Left hindlimb (tissue), 1 donor: ENCODE data around the gene SMOC2.

Experiments
- DNase-seq: peaks from one replicate; pipeline ENCODE4 v3.0.0-alpha.2; 2018

Gene SMOC2

DNA sequence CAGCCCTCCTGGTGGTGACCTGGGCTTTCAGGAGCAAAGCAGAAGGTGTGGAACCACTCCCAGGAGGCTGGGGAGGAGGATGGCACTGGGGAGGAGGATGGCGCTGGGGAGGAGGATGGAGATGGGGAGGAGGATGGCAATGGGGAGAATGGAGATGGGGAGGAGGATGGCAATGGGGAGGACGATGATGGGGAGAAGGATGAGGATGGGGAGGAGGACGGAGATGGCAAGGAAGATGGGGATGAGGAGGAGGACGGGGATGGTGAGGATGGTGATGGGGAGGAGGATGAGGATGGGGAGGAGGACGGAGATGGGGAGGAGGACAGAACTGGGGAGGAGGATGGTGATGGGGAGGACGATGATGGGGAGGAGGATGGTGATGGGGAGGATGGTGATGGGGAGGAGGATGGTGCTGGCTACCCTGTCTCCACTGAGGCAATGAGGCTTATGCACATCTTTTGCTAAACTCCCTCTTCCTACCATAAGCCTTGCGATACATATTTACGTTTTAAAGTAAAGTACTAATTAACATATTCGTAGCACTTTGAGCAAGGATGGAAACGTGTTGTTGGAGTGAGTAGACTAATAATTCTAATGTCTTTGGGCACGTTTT lies 7.4 kb downstream of the SMOC2 start:
- DNase-seq, result no peak

DNA sequence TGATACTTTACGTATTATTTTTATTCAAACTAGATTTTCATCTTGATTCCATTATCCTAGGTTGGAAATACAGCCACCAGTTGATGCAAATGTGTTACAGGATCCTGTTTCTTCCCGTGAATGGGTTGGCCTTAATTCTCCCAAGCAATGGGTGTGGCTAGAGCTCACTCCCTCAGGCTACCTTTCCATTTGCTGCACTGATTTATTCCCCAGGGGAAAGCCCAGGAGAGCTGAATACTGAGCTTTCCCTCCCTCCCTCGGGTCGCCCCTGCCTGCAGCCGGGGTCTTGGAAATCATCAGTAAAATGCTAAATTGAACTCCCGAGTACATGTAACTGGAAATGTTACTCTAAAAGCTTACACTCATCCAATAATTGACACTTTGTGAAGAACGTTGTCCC lies 9.9 kb downstream of the SMOC2 start:
- no peak for DNase-seq

DNA sequence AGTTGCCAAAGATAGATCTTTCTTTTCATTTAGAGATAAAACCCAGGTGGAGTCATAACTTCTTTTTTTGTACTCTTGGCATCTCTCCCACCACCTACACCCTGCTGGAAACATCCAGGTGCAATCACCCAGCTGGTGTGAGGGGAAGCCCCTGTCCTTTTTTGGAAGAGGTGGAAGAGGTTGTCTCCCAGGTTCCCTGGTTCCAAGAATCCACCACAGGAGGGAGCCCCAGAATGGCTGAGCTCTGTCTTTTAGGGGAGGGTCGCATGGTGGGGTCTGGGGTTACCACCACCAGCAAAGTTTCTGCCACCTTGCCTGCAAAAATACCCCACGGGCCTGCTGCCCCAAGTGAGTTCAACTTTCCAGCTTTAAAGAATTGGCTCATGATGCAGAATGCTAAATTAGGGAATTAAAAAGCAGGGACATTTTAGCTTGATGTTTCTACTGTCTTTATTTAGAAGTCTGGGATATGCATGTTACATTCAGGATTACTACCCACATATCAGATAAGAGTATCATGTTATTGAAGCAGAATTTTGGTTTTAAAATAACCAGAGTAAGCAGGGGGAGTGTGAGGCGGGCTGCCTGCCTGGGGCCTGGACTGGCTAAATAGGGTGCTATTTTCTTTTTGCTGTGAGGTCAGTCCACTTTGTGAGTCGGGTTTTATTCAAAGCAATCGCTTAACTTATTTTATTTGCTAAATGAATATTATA lies 11.0 kb downstream of the SMOC2 start:
- no peak for DNase-seq

DNA sequence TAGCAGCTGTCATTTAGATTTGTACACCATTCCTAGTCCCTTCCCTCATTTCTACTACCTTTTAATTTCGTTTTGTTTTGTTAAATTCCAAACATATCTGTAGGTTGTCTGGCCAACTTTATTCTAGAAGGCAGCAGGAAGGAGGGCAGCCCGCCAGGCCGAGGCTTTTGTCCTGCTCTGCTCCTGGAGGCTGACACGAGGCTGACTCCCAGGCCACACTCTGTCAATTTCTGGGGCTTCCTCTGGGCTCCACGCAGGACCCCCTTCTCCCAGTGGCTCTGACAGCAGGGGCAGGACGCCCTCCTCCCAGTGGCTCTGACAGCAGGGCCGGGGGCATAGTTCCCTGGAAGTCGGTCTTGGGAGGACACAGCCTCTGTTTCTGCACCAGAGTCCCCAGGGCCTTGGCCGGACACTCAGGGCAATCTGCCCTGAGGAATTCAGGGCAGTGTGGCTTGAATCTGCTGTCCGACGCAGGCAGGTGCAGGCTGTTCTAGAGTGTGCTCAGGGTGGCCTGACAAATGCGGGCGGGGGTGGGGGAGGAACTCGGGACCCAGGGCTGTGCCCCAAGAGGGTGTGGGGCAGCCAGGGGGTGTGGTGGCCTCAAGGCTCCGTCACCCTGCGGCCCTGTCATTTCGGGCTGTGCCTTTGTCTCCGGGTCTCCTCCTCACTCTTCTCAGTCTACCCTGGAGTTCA lies 11.8 kb downstream of the SMOC2 start:
- no peak for DNase-seq

DNA sequence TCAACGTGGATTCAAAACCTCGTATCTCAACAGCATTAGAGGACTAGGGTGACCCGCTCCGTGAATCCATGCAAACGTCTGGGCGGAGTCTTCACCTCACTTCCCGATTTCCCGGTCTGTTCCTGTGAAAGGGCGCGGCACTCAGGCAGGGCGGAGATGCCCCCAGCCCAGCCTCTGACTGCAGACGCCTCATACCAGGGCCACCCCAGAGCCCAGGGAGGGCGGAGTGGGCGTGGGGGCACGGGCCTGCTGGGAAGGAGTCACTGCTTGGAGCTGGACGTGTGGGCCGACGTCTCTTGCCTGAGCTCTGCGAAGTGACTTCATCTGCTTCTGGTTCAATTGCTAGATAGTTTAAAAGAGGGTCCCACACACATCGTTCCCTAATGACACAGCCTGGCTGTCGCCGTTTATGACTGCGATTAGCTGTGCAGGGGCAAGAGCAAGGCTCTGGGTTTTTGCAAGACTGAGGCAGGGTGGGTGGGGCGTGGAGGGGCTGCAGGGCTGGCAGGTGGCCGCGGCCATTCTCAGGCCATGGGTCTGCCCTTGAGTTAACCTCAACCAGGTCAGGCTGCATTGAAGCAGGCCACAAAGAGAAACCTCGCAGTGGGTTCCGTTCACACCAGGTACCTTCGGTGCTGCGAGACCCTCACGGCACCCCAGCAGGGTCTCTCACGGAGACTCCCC lies 15.0 kb downstream of the SMOC2 start:
- no peak for DNase-seq

DNA sequence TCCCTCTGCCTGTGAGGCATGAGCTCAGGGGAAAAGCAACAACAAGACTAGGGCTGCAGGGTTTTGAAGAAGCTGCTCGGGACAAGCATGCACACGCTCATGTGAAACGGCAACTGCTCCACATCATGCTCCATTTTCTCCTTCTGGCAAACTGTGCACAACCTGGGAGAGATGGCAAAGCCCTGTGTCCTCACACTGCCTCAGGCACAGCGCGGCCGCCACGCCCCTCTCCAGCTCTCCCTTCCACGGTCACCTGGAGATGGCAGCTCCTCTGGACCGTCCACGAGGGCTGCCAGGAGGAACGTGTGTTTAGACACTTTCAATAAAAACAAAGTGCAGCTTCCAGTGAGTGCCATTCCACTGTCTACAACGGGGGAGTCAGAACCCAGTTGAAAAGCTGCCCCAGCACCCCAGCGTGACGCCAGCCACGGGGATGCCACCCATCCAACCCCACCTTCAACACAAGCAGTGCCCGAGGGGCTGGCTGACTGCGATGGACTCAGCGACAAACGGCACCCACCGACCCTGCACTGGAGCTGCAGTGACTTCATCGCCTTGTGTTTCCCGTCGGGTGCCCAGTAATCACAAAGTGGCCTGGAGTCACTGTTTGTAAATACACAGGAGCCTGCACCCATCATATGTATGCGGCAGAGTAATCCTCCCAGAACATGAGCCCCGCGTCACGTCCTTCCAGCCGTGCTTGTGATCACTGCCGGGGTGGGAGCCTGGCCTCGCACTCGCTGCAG lies 16.1 kb downstream of the SMOC2 start:
- DNase-seq, result no peak

DNA sequence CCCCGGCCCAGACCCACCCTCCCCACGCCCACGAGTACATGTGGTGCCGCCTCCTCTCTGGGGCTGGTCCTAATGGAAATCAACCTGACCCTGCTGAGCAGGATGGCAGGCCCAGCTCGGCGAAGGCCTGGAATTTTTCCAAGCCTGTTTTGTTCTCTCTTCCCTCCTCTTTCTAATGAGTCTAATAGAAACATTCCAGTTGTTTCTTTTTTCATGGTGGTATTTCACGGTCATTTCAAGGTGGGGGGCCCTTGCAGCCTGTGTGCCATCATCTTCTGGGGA lies 16.6 kb downstream of the SMOC2 start:
- no peak for DNase-seq

DNA sequence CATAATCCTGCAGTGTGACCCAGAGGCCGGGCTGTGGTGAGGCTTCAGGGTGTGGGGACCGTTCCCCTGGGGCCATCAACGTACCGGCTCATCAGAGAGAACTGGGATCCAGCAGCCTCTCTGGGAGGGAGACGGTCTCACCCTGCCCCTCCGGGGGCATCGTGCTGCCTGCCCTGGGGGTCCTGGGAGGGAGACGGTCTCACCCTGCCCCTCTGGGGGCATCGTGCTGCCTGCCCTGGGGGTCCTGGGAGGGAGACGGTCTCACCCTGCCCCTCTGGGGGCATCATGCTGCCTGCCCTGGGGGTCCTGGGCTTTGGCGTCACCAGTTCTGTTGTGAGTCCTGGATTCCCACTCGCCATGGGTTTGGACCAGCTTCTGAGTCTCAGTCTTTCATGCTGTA lies 17.1 kb downstream of the SMOC2 start:
- no peak for DNase-seq

DNA sequence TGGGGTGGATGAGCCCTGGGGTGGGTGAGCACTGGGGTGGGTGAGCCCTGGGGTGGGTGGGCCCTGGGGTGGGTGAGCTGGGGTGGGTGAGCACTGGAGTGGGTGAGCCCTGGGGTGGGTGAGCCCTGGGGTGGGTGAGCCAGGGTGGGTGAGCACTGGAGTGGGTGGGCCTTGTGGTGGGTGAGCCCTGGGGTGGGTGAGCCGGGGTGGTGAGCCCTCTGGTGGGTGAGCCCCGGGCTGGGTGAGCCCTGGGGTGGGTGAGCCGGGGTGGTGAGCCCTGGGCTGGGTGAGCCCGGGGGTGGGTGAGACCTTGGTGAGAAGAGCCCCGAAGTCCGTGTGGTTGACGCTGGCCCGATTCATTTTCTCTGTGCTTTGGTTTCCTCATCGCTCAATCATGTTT lies 18.6 kb downstream of the SMOC2 start:
- no peak for DNase-seq

DNA sequence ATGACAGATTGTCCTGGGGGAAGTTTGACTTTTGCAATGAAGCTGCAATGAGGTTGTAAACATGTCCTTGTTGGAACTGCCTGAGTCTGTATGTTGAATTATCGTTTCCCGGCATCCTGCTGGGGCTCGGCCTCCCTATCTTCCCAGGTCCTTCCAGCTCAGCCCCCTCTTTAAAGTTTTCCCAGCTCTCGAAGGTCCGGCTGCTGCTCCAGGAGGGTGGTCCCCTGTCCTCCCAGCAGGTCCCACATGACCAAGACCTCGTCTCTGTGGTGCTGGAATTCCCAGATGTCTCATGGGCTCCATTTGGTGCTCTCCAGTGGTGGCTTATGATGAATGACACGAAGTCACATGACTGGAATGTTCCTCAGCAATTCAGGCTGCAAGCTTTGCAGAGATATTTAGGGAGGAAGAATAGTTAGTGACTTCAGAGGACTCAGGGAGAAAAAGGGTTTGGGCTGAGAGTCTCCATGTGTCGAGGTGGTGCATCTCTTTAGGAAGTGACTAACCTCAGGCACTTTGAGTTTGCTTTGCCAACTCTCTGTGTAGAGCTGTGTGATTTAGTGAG lies 21.4 kb downstream of the SMOC2 start:
- DNase-seq, result no peak

DNA sequence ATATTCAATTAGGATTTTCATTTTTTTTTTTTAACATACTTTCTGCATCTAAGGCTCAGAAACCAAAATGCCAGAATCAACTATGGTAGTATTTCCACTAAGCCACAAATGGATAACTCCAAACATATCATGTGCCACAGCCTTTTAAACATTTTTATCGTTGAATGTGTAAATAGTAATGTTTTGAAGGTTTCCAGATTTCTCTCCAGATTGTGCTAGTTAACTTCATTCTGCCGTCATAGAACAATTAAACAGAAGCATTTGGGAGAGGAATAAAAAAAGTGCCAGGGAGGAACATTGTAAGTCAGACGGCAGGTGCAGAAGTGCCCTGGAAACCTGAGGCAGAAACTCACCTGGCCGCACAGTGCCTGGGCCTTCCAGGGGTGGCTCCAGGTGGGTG lies 23.6 kb downstream of the SMOC2 start:
- no peak for DNase-seq

DNA sequence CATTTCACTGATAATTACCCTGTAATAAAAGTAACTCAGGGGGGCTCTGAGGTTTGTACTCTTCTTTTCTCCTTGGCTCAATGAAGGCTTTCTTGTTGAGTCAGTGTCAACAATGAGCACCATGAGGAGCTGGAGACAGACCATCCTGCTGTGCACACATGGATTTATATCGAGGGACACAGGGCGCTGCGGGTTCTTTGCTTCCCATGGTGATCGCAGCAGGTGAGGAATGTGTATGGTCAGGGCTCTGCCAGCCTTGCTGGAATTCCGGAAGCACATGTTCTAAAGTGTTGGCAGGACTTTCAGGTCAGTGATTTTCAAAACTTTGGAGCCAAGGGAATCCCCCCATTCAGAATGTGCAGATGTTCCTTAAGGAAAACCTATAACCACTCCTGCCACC lies 27.1 kb downstream of the SMOC2 start:
- DNase-seq, result no peak

DNA sequence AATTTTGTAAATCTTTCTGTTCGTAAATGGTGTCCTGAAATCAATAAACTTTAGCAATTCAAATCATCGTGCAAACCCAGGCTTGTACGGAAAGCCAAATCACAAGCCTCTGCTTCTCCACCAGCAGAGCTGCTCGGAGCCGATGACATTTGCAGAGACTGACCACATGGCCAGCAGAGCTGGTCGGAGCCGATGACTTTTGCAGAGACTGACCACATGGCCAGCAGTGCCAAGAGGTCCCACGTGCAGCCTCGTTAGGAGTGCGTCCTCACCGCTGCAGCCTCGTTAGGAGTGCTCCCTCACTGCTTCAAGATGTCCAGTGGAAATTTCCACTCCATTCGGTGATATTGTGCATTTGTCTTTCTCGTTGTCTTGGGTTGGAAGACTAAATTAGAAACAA lies 28.5 kb downstream of the SMOC2 start:
- no peak for DNase-seq

DNA sequence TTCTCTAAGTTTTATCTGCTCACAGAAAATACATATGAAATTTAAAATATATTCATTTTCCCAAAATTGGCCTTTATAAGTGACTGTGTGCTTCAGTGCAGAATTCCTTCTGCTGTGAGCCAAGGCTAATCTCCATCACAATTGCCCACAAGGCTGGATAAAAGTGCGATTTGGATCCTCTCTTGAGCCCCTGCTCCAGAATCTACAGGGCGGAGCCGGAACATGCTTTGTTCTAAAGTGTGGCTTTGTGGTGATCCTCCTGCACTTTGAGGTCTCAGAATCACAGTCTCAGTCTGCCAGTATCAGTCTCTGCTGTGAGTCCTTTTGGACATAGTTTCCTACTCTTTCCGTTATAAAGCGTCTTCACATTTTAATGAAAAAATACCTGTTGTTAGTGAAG lies 28.9 kb downstream of the SMOC2 start:
- no peak for DNase-seq

DNA sequence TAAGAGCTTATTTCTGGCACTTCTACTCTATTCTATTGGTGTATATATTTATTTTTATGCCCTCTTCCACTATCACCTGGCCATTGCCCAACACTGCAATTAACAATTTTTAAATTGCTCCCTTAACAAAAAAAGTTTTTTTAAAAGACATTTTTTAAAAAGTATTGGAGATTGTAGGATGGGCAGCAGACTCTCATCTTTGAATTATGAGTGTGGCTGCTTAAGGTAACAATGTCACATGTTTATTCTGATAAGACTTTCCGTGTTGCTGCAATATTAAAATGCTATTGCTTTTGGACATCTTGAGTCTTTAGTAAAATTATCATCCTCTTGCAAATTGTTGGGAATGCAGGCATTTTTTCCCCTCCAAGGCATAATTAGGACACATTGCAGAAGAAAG lies 31.4 kb downstream of the SMOC2 start:
- DNase-seq, result no peak

DNA sequence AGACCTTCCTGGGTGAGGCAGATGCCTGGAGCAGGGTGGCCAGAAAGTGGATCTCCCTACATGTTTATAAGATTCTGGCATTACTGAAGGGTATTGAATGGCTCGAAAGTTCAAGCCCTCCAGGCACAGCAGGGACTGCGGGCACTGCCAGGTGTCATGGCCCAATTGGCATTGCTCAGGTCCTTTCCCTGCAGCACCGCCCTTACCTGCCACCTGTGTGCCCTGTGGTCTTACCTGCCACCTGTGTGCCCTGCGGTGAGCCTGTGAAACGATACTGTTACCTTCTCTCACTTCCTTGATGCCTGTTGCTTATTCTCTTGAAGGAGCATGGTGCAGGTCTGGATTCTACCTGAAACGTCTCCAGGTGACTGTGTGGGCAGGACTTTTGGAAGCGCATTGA lies 32.2 kb downstream of the SMOC2 start:
- DNase-seq, result no peak

DNA sequence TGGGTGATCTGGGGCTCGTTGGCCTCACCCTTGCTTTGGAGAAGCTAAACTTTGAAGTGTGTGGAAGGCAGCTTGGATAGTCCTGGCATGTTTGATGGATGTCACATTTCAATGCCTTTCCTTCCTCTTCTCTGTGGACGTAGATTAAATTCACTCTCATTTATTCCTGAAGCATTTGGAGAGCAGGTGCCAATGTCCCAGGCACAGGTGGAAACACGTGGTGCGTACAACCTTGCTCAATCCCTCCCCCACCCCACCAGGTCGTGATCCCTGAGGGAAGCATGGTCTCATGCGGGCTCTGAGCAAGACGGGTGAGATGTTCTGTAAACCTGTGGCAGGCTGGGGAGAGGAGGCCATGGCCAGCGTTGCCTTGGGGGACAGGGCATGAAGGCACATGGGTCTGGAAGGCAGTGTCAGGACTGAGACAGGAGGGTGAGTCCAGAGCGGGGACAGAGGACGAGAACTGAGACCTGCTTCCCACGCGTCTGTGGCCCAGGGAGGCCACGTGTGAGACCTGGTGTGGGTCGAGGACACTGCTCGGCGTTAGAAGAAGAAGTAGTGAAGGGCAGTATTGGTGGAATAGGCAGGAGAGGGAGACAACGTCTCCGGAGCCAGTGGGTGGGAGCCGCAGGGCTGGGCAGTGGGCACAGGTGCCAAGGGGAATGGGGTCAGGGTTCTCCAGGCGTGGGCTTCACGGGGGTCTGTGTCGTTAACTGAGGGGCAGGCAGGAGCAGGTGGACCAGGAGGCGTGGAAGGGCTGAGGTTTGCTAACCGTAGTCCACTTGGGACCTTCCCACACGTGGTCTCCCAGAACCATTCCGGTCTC lies 34.4 kb downstream of the SMOC2 start:
- no peak for DNase-seq

DNA sequence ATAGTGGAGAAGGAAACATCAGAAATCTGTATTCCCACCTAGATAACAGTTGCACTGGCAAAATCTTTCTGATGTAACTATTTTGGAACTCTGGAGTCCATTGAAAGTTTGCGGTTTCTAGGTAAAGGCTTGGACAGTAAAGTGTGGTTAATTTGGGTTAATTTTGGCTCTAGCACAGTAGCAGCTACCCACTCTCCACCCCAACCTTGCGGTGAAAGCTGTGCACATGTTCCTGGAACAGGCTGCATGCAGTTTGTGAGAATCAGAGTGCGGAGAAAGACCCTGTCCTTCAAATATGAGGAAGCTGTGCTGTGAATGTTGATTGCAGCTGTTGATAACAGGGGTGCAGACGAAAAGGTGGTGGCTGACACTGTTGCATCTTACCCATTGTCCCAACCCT lies 38.4 kb downstream of the SMOC2 start:
- no peak for DNase-seq

DNA sequence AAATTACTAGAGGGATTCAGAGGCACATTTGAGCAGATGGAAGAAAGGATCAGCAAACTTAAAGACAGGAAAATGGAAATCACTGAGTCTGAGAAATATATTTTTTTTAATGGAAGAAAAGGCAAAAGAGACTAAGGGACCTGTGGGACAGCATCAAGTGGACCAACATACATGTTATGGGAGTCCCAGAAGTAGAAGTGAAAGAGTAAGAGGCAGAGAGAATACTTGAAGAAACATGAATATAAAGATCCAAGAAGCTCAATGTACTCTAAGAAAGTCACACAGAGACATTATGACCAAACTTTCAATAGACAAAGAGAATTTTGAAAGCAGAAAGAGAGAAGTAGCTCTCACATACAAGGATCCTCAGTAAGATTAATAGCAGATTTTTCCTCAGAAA lies 39.5 kb downstream of the SMOC2 start:
- no peak for DNase-seq

DNA sequence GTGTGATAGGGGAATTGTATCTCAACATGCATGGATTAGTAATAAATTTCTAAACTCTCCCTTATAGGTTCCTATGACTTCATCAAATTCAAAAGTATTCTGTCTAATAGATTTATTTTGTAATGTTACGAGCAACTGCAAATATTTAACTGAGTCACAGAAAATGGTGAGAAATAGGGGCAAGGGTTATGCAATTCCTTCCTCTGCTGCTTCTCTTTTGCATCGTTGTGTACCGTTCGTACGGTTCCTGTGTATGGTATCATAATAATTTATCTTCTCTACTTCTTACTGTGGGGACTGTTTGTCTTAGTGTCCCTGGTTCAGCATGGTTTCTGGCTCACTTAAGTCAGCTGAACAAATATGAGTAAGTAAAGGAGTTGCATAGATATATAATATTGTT lies 44.8 kb downstream of the SMOC2 start:
- no peak for DNase-seq

DNA sequence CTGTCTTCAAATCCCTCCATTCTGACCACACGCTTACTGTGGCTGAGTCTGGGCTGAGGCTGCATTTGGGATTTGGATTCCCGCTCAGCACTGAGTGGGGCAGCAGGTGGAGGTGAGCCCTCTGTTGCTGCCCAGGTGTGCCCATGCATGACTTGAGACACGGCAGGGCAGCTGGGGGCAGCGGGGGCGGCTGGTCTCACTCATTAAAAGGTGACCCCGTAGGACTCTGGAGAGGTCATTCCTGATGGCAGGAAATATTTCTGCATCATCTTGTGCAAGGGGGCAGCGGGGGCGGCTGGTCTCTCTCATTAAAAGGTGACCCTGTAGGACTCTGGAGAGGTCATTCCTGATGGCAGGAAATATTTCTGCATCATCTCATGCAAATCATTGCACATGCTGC lies 49.8 kb downstream of the SMOC2 start:
- no peak for DNase-seq

DNA sequence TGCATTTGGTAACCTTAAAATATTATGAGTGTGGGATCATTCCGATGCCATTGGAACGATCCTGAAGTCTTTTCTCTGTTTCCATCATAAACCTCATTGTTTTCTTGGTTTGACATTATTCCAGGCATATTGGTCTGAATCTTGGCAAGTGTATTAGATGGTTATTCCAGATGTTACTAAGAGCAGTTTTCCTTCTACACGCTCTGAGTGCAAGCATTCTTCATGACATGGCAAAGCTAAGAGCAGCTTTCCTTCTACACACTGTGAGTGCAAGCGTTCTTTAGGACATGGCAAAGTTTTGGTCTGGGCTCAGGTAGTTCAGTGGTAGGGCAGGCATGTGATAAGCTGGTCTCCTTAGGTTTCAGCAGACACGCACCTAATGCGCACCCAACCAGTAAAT lies 53.0 kb downstream of the SMOC2 start:
- no peak for DNase-seq
